Ovary (tissue), 9 donors: ENCODE measurements around the gene TMEM117. TPM values are rescaled to one million over a fixed set of nuclear protein-coding genes. Genes with fewer than 3 reads are reported as not detected.

Experiments used
- DNase-seq, 5 donors: peaks; one replicate each; pipeline ENCODE4 v3.0.0-alpha.2; 2019 to 2020
- H3K27ac ChIP-seq, 2 donors: fragments of 200-600 bp; one replicate each; pipeline versions ENCODE4 v1.5.1 to v1.8.0; 2019 to 2022
- H3K27me3 ChIP-seq: fragments of 200-600 bp; one replicate; pipeline ENCODE4 v1.8.0; 2022
- H3K36me3 ChIP-seq: fragments of 200-600 bp; sonication (generic); one replicate; pipeline ENCODE4 v1.5.1; 2019
- H3K4me1 ChIP-seq: one replicate; pipeline ENCODE4 v1.8.1; 2013; ENCODE audit warnings: mild to moderate bottlenecking, moderate library complexity; ENCODE audit not compliant: insufficient read depth
- H3K4me3 ChIP-seq: fragments of 200-600 bp; sonication (generic); one replicate; pipeline ENCODE4 v1.5.1; 2017
- H3K9me3 ChIP-seq, 2 donors: fragments of 200-600 bp in 1 of 2; sonication (generic) in 1 of 2; one replicate each; pipeline versions ENCODE4 v1.5.1 to v1.8.1; 2013 to 2019; ENCODE audit warnings: mild to moderate bottlenecking in 1 of 2, moderate library complexity in 1 of 2
- EP300 ChIP-seq: sonication (generic); formaldehyde crosslinking; IDR thresholded peaks from one replicate; pipeline ENCODE4 v1.6.1; 2017; ENCODE audit warnings: antibody characterized with exemption
- POLR2A ChIP-seq: fragments of 450-650 bp; IDR thresholded peaks from one replicate; pipeline ENCODE4 v1.6.1; 2017; ENCODE audit warnings: antibody characterized with exemption, mild to moderate bottlenecking, moderate library complexity
- WGBS, 3 donors: extraction: QIAGEN DNeasy Blood & Tissue Kit in 1 of 3; methylation state at CpG; one replicate each; pipeline versions ENCODE4 v1.1.5 to v1.1.7; 2013 to 2017; 5-methylcytosine and 5-hydroxymethylcytosine counted together
- intact Hi-C, 4 donors: fragments of 100-400 bp; cut with DNase I; formaldehyde crosslinking; loops; one replicate each; pipeline versions ENCODE4 v1.11.0 to v1.15.1; 2022 to 2023
- polyA plus RNA-seq, 2 donors: library from polyadenylated mRNA; stranded (reverse); fragments of 200-250 nt in 1 of 2; fragments of 350-450 nt in 1 of 2; fragmentation: Illumina TruSeq in 1 of 2; extraction: RNeasy Lipid Tissue Mini Kit (QIAGEN cat#74804) in 1 of 2; gene quantifications; one replicate each; pipeline ENCODE4 v1.2.3, GENCODE V29; 2013 to 2014
- total RNA-seq, 7 donors: library from RNA; depleted of rRNA in 2 of 7; stranded (reverse); fragments of >200 nt in 2 of 7; fragmentation: NEBNext Ultra II Directional in 3 of 7; extraction: Animal tissue kit (Norgen Biotek cat#: 25700) in 3 of 7; gene quantifications; one replicate each; pipeline versions ENCODE4 v1.1.0 to v1.2.4, GENCODE V29; 2016 to 2023
- TF ChIP-seq, protein P1 (sequence below), 3 donors: fragments of 450-650 bp in 2 of 3; fragments of 200-600 bp in 1 of 3; IDR thresholded peaks; one replicate each; pipeline versions ENCODE4 v1.5.1 to v1.8.0; 2016 to 2022; ENCODE audit warnings: antibody characterized with exemption in 3 of 3, mild to moderate bottlenecking in 1 of 3
- donor health status: DM: no; HTN: no; CAD: no; lungs with moderate emphysema.
- donor health status: DM: no; HTN: no; CAD: no.
- donor health status: Bipolar disorder and iron deficiency.
- donor health status: DM: yes; HTN: yes; CAD: no.
- donor health status: DM: no; HTN: no; CAD: no.
- donor health status: DM: yes; HTN: yes; CAD: no.

TMEM117 gene
- total and polyA plus RNA-seq, 9 donors, result 3.5 to 19.3 (median 6.3) TPM

- intact Hi-C loops, result no loop called here
- no peaks in the 10 kb centered on the region for H3K27me3 ChIP-seq
- TF ChIP-seq POLR2A (no peak), EP300 (no peak)
- TF ChIP-seq, protein P1, sequence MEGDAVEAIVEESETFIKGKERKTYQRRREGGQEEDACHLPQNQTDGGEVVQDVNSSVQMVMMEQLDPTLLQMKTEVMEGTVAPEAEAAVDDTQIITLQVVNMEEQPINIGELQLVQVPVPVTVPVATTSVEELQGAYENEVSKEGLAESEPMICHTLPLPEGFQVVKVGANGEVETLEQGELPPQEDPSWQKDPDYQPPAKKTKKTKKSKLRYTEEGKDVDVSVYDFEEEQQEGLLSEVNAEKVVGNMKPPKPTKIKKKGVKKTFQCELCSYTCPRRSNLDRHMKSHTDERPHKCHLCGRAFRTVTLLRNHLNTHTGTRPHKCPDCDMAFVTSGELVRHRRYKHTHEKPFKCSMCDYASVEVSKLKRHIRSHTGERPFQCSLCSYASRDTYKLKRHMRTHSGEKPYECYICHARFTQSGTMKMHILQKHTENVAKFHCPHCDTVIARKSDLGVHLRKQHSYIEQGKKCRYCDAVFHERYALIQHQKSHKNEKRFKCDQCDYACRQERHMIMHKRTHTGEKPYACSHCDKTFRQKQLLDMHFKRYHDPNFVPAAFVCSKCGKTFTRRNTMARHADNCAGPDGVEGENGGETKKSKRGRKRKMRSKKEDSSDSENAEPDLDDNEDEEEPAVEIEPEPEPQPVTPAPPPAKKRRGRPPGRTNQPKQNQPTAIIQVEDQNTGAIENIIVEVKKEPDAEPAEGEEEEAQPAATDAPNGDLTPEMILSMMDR (IDR thresholded peaks at IDR 0.05), result no peak
- no peak for DNase-seq
- H3K27ac ChIP-seq, result no peak overlapping the region
- no peaks in the 10 kb centered on the region for H3K9me3 ChIP-seq
- H3K4me1 ChIP-seq, result no peaks in the 10 kb centered on the region
- WGBS, 3 donors, result 76 to 88% (median 84%) methylated on average over 1 of the region's 1 CpG
- no peak overlapping the region for H3K4me3 ChIP-seq
- no peaks in the 10 kb centered on the region for H3K36me3 ChIP-seq
These were observed 263.6 kb downstream of the TMEM117 start for GRCh38 chr12:44099486-44099885.

DNA sequence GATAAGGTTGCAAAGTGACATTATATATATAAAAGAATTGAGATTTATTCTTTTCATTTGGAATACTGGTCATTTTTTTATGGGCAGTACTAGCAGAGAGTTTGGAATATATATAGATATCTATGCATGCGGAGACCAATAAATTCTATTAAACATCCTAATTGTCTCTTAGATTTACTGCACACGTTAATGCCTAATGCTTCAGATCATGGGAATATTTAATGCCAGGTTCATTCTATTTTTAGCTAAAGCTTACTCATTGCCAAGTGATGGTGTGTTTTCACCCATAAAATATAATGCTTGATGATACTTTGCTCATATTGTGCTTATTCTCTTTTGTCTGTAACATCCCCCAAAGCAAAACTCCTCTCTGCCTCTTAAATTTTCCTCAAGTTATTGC lies 264.4 kb downstream of the TMEM117 start:
- no peak for TF ChIP-seq EP300
- TF ChIP-seq POLR2A, result no peak
- TF ChIP-seq, protein P1 (IDR thresholded peaks at IDR 0.05), result no peak
- 82 to 91% (median 87%) methylated on average over 2 of the region's 2 CpGs for WGBS, 3 donors
- no peak overlapping the region for H3K4me3 ChIP-seq
- intact Hi-C loops, result no loop called here
- H3K9me3 ChIP-seq, result no peaks in the 10 kb centered on the region
- no peak for DNase-seq
- no peaks in the 10 kb centered on the region for H3K36me3 ChIP-seq
- H3K27ac ChIP-seq, result no peak overlapping the region
- no peaks in the 10 kb centered on the region for H3K4me1 ChIP-seq
- no peaks in the 10 kb centered on the region for H3K27me3 ChIP-seq

DNA sequence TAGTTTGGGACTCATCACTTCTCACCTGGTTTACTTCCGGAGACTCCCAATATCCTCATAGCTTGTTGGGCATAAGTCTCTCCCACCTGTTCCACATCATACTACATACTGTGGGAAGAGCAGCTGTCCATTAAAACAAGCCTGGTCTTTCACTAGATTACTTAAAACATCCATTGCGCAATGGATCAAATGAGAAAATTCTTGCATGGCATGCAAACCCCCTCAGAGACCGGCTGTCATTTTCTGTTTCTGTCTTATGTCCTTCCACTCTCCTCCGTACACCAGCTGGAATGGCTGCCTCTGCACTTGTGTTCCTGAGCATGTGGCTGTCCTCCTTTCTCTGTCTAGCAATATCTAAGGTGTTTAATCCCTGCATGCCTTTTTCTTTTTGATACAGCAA lies 265.6 kb downstream of the TMEM117 start:
- WGBS, 3 donors, result 96 to 98% (median 97%) methylated on average over 4 of the region's 4 CpGs
- TF ChIP-seq POLR2A, result no peak
- TF ChIP-seq EP300, result no peak
- TF ChIP-seq, protein P1 (IDR thresholded peaks at IDR 0.05), result no peak
- intact Hi-C loops, result no loop called here
- Histone ChIP-seq H3K27ac (no peak overlapping the region), H3K4me3 (no peak overlapping the region), H3K9me3 (no peaks in the 10 kb centered on the region), H3K36me3 (no peaks in the 10 kb centered on the region), H3K4me1 (no peaks in the 10 kb centered on the region), H3K27me3 (no peaks in the 10 kb centered on the region)
- DNase-seq, result no peak

DNA sequence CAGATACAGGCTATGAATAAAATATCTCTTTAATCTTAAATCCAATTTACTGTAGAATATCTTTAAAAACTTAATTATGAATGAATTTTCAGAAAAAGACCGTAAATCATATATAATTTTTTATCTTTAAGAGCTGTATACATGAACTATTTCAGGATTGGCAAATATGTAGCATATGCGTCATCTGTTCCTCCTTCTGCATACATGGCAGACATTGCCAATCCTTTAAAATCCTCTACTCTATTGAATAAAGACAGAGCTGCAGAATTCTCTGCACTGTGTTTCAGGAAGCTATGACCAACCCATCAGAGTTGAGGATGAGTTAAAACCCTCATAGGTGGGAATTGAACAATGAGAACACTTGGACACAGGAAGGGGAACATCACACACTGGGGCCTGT lies 279.0 kb downstream of the TMEM117 start:
- WGBS, 3 donors, result 95 to 98% (median 97%) methylated on average over 2 of the region's 2 CpGs
- H3K27ac ChIP-seq, result no peak overlapping the region
- no peaks in the 10 kb centered on the region for H3K27me3 ChIP-seq
- intact Hi-C loops, result no loop called here
- no peaks in the 10 kb centered on the region for H3K36me3 ChIP-seq
- DNase-seq, result no peak
- no peak overlapping the region for H3K4me3 ChIP-seq
- no peaks in the 10 kb centered on the region for H3K9me3 ChIP-seq
- TF ChIP-seq EP300 (no peak), POLR2A (no peak)
- TF ChIP-seq, protein P1 (IDR thresholded peaks at IDR 0.05), result no peak
- no peaks in the 10 kb centered on the region for H3K4me1 ChIP-seq

DNA sequence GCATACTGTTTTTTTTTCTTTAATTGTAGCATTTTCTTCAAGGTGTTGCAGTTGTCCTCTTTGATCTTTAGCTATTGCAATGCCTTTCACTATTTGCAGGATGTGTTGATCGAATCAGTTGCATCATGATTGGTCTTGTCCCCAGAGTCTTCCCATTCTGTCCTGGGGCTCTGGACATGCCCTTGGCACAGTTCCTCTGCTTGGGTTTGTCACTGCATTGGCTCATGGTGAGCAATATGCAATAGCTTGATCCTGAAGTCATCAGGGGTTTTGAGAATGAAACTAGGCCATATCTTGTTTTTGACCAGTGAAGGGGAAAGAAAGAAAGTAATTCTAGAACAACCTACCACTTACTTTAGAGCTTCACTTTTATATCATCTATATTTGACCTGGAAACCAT lies 281.5 kb downstream of the TMEM117 start:
- WGBS, 3 donors, result 94 to 100% (median 98%) methylated on average over 1 of the region's 1 CpG
- H3K27me3 ChIP-seq, result no peaks in the 10 kb centered on the region
- no peaks in the 10 kb centered on the region for H3K4me1 ChIP-seq
- TF ChIP-seq, protein P1 (IDR thresholded peaks at IDR 0.05), result no peak
- no peak for TF ChIP-seq EP300
- TF ChIP-seq POLR2A, result no peak
- DNase-seq, result no peak
- intact Hi-C loops, result no loop called here
- H3K36me3 ChIP-seq, result no peaks in the 10 kb centered on the region
- no peak overlapping the region for H3K27ac ChIP-seq
- no peak overlapping the region for H3K4me3 ChIP-seq
- no peaks in the 10 kb centered on the region for H3K9me3 ChIP-seq
